GM18867 (cell line): ENCODE measurements around the gene COA1.
"Not testable (repeated sequence)": the region's sequence is repeated elsewhere in the genome, so short reads cannot be mapped to it uniquely, and the experiment has no call there.

Source experiments
- ATAC-seq: cut with Tn5 transposase; IDR thresholded peaks from one replicate; pipeline ENCODE4 v1.9.1; 2021; ENCODE audit warnings: mild to moderate bottlenecking, moderate library complexity; ENCODE audit not compliant: unreplicated experiment

The COA1 gene

DNA sequence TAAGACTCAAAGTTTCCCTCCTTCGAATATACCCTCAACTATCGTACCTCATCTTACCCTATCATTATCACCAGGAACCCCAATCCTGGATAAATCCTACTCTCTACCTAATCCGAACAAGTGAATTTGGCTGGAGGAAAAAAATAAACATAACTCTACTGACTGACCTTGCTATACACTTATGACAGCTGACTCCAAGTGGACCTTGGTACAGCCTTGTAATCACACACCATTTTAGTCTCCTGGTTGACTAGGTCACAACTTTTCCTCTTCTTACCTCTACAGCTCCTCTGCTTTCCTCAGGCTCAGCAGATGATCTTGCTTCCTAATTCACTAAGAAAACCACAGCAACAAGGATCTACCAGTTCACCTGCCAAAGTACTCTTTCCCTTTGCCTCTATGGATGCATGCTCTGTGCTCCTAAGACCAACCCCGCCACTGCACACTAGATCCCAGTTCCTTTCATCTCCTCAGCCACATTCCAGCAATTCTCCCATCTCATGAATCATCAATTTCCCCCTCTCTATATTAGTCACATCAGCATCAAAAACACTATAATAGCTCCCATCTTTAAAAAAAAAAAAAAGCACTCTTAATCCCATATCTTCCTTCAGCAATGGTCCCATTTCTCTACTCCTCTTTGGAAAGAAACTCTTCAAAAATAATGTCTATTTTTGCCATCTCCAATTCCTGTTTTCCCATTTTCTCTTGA, 35.5 kb downstream of the COA1 start:
- ATAC-seq = no peak

DNA sequence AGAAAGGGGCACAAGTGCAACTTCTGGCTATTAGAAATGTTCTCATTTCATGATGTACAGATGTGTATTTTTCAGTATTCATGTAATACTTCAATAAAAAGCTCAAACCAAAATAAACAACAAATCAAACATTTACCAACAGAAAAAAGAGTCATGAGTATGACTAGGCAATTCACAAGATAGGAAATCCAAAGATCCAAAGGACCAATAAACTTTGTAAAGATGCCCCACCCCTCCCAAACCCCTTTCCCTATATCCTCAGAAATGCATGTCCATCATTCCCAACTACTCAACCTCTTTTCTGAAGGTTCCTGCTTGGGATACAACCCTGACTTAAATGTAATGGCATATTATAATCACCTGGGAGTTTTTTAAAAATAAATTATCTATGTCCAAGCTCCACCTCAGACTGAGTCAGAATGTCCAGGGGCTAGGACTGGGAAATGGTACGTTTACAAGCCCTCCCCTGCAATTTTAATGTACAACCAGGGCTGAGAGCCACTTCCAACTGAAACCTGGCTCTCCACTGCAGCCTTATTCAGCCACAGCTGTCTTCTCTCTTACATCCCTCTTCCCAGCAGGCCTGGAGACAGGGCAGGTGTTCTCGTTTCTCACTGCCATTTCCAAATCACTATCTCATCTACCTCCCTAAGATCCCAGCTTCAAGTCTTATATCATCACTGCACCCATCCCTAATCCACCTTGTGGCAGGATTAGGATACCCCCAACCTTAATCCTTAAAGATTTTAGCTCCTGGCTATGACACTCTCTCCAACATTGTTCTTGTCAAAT, 36.5 kb downstream of the COA1 start:
- no peak for ATAC-seq

DNA sequence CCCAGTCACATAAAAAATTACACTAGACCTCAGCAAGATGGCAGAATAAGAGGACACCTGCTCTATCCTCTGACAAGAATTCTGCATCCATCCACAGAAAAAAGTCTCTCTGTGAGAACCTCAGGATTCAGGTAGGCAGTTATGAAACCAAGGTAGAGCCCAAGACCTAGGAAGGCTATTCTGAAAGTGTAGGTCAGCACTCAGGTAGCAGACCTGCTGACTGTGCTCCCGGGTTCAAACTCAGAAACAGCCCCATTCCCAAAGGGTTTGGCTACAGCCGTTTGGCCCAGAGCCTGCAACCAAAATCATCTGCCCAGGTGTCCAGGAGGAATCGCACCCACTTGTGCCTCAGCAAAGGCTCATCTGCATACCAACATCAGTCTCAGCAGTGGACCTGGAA, 37.7 kb downstream of the COA1 start:
- no peak for ATAC-seq

DNA sequence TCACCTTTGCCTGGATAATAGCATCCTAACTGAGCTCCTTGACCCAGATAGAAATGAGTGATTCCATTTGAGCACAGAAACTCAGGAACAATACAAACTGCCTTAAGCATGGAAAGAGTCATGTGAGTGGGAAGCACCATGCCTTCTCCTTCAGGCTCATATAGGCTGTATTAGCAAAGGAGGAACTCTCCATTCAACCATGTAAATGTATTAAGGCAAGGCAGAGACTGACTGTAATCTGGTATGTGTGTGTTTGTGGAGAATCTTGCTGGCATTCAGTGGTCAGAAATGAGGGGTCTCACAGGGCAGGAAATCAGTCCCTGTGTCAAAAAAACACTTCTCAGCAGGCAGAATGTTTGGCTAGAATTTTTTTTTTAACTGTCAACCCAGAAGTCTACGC, 40.2 kb downstream of the COA1 start:
- ATAC-seq = no peak

DNA sequence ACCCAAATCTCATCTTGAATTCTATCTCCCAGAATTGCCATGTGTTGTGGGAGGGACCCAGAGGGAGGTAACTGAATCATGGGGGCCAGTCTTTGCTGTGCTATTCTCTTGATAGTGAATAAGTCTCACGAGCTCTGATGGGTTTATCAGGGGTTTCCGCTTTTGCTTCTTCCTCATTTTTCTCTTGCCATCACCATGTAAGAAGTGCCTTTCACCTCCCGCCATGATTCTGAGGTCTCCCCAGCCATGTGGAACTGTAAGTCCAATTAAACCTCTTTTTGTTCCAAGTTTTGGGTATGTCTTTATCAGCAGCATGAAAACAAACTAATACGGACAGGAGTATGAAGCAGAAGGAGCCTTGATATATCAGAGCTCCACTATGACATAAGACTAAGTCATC, 41.5 kb downstream of the COA1 start:
- ATAC-seq = not testable (repeated sequence)

DNA sequence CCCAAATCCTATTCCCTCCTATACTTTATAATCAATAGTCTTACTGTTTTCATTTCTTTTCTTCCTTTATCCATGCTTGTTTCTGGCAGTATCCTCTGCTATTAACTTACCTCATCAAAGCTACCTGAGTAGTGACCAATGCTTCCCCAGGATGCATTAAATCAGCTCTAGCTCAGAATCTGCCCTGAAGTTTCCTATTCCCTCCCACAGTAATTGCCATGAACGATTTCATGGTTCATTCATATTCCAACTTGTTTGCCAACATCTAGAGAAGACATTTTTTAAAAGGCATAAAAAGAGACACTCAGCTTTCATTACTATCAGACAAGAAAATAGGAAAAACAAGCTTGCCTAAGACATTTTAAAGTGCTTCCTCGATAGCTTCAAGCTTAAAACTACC, 42.3 kb downstream of the COA1 start:
- ATAC-seq = no peak

DNA sequence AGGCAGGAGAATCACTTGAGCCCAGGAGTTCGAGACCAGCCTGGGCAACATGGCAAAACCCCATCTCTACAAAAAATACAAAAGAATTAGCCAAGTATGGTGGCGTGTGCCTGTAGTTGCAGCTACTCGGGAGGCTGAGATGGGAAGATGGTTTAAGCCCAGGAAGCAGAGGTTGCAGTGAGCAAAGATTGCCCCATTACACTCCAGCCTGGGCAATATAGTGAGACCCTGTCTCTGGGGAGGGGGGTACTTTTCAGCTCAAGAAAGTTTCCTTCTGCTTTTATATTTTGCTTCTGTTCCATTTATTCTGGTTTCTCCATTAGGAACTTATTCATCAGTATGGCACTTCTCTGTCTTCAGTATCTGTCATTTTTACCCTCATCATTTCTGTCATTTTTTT, 48.6 kb downstream of the COA1 start:
- no peak for ATAC-seq

DNA sequence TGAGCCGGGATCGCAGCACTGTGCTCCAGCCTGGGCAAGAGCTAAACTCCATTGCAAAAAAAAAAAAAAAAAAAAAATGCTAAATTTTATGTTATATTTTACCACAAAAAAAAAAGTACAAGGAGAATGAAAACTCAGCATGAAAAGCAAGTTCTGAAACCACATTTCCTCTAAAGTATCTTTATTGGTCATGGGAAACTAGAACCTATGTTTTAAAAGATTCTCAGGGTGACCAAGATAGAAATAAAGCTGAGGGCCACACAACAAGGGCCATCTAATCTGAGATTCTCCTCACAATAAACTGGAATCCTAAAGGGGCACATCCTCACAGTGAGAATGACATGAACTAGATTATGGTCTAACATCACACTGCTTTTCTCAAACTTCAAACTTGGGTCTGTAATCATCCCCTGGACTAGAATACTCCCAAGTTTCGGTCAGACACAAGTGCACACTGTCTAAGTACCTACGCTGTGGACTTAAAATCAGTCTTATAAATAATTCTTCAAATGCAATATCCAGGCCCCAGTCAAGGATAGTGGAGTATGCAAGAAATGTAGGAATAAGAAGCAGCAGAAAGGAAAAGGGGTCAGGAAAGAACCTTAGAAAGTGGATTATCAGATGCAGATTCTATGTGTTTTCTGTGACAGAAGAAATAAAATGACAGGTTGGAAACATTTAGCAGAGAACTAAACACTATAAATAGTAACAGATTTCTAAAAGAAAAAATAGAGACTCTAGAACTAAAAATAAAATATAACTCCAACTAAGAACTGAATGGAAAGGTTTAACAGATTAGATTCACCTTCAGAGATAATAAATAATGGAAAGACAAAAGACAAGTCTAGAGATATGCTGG, 49.9 kb downstream of the COA1 start:
- no peak for ATAC-seq

DNA sequence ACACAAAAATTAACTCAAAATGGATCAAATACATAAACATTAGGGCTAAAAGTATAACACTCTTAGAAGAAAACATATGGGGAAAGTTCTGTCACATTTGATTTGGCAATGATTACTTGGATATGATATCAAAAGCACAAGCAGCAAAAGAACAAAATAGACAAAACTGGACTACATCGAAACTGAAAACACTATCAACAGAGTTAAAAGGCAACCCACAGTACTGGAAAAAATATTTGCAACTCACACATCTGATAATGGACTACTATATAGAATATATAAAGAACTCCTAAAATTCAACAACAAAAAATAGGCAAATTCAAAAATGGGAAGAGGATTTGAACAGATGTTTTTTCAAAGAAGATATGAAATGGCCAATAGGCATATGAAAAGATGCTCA, 51.0 kb downstream of the COA1 start:
- no peak for ATAC-seq

DNA sequence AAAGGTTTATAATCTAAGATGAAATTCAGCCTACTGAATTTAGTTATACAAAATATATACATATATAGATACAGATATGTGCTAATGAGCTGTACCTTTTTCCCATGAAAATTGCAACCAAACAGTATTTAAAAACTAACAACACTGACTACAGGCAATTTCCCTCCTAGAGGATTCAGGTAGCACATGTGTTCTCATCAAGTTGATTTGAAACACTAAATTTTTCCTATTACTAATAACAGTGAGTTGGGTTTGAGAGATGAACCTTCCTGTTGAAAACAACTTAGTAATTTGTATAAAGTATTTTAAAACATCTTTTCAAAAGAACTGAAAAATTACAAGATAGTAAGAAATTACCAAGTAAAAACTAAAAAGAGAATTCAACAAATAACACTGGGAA, 51.5 kb downstream of the COA1 start:
- no peak for ATAC-seq

DNA sequence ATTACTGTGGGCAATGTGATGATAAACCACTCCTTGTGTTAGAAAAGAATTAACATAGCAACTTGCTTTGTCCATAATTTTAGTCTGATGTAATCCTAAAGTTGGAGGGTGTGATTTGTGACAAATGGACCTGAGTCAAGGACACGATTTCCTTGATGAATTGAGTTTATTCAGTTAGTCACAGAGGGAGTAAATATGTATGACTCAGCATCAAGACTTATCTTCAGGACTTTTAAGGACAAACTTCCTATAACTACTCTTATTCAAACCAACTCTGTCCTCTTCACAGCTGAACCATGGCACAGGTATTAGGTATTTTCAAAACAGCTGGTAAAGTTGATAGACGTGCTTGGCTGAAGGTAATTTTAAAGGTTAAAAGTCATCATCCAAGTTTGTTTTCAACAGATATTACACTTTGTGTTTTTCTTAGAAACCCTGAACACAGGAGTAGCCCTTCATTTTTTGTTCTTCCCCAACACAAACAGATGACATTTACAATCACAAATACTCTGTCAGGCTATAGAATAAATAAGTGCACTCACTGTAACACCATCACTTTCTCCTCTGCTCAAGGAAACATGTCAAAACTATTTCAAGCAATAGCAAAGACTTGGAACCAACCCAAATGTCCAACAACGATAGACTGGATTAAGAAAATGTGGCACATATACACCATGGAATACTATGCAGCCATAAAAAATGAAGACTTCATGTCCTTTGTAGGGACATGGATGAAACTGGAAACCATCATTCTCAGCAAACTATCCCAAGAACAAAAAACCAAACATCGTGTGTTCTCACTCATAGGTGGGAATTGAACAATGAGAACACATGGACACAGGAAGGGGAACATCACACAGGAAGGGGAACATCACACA, 54.5 kb downstream of the COA1 start:
- ATAC-seq = no peak

DNA sequence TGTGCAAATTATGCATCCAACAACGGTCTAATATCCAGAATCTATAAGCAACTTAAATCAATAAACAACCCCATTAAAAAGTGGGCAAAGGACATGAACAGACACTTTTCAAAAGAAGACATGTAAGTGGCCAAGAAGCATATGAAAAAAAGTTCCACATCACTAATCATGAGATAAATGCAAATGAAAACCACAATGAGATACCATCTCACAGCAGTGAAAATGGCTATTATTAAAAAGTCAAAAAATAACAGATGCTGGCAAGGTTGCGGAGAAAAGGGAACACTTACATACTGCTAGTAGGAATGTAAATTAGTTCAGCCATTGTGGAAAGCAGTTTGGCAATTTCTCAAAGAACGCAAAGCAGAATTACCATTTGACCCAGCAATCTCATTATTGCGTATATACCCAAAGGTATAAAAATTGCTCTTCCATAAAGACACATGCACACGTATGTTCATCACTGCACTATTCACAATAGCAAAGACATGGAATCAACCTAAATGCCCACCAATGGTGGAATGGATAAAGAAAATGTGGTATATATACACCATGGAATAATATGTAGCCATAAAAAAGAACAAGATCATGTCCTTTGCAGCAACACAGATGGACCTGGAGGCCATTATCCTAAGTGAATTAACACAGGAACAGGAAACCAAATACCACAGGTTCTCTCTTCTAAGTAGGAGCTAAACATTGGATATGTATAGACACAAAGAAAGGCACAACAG, 55.9 kb downstream of the COA1 start:
- not testable (repeated sequence) for ATAC-seq

DNA sequence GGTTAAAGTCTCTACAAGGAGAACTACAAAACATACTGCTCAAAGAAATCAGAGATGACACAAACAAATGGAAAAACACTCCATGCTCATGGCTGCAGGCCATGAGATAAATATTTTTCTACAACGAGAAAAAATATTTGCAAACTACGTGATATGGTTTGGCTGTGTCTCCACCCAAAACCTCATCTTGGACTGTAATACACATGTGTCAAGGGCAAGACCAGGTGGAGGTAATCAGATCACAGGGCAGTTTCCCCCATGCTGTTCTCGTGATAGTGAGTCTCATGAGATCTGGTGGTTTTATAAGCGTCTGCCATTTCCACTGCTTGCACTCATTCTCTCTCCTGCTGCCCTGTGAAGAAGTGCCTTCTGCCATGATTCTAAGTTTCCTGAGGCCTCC, 57.8 kb downstream of the COA1 start:
- ATAC-seq = no peak

DNA sequence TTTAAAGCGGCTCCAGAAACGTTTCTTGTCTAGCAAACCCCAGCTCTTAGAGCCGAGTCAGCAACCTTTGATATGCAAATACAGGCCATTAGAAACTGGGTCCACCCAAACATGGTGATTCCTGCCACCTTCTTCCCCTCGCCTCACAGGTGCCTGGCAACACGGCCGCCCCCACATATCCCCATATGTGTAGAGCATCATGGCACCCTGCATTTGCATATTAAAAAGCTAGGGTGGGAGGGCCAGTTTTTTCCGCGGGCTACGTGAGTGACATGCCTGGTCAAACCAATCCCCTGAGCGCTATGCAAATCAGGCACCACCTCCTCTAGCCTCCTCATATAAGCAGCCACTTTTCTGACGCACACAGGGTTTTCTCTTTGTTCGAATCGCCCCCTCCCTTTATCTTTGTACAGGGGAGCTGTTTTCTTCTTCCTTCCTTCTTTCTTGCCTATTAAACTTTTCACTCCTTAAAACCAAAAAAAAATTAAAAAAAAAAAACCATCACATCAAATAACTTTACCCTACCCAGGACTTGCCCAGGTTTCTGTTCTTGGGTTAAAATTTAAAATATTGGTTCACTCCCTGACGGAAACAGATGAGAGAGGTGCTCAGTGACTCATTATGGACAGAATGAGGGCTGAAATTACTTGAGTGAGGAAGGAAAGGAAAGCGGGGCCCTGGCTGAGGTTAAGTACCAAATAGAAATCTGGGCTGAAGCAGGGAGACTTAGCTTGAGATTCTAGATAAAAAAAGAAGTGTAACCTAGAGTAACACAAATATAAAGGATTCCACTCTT, 59.8 kb downstream of the COA1 start:
- no peak for ATAC-seq

DNA sequence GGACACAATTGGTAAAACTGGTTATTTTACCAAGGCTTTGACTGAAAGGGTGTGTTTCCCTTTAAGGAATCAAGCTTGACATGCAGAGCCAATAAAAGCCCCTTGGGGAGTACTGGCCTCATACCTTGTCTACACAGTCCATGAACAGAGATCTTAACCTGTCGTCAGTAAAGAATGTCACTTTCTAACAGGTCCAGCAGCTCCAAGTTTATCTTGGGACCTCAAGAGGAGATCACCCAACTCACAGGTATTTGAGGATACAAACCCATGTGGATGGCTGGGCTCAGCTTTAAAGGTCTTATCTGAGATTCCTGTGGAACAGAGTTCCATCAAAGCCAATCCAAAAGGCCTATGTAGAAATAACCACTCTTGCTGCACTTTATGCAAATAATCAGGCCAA, 61.3 kb downstream of the COA1 start:
- no peak for ATAC-seq

DNA sequence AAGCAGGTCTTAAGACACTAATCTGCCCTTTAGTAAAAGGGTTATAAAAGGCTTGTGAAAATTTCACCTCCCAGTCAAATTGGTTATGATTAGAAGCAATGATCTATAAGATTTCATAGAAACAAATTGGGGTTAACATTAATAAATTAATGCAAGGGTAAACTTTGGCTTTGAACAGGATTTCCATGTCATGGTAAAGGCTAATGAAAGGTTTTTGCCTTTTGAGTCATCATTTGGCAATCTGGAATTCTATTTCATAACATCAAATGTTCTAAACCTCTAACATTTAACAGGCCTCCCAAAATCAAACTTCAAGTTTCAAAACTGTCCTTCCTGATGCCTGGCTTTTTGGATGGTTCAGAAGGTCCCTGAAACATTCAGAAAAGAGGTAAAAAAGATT, 62.4 kb downstream of the COA1 start:
- ATAC-seq = no peak

DNA sequence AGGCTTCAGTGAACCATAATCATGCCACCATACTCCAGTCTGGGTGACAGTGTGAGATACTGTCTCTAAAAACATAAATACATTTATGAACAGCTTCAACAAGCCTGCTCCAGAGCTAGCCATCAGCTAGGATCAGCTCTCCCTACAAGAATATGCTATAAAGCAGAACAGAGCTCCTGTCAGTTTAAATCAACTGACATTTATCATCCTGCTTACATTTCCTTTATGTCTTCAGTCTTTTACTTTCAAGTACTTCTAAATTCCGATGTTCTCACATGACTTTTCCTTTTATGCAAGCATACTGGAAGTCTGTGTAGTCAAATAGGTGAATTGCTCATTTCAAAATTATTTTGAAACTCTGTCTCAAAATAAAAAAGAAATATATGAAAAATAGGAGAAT, 64.6 kb downstream of the COA1 start:
- ATAC-seq = no peak

DNA sequence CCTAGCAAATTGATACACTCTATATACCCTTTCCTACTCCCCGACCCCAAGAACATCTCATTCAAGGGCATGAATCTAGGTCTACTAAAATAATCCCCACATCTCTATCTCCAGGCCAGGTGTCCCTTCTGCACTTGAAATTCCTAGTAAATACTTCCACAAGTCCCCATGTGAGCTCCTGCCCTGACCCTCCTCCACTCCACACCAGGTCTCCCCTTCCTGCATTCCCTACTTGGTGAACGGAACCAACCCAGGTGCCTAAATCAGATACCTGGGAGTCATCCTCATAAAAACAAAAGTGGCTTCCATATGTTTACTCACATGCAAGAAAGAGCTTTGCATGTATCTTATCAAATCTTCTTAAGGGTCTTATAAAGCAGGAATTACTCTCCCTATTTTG, 69.2 kb downstream of the COA1 start:
- no peak for ATAC-seq

DNA sequence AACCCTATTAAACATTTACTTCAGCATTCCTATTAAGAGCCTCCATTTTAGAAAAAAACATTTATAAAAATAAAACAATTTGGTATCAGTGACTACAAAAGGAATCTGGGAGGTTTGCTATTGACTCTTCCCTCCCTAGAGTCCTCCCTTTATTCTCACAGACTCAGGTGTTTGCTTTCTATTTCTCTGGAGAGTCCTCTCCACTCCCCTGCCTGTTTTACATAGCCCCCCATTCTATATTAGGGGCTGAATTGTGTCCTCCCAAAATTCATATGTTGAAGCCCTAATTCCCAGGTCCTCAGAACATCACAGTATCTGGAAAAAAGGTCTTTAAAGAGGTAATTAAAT, 69.8 kb downstream of the COA1 start:
- ATAC-seq = no peak
